Adrenal gland (tissue), 12 donors: Measurements from ENCODE around the gene MARCHF2. TPM values are rescaled to one million over a fixed set of nuclear protein-coding genes. Genes with fewer than 3 reads are reported as not detected.

Experiments
- DNase-seq, 7 donors: peaks; one replicate each; pipeline ENCODE4 v3.0.0-alpha.2; 2019 to 2020
- H3K27ac ChIP-seq, 5 donors: fragments of 200-600 bp; sonication (generic) in 4 of 5; 1 replicate in 3 of 5; 2 replicates in 2 of 5; pipeline versions ENCODE4 v1.5.1 to v1.8.0; 2016 to 2020; ENCODE audit warnings: mild to moderate bottlenecking in 1 of 5
- H3K27me3 ChIP-seq: fragments of 200-600 bp; 2 replicates; pipeline ENCODE4 v1.8.0; 2021
- H3K36me3 ChIP-seq, 2 donors: fragments of 200-600 bp; replicated peaks in 1 of 2; 1 replicate in 1 of 2; 2 replicates in 1 of 2; pipeline versions ENCODE4 v1.5.1 to v1.8.0; 2018 to 2022
- H3K4me1 ChIP-seq, 2 donors: fragments of 200-600 bp; replicated peaks in 1 of 2; 1 replicate in 1 of 2; 2 replicates in 1 of 2; pipeline versions ENCODE4 v1.5.1 to v1.8.0; 2018 to 2021
- H3K4me3 ChIP-seq, 4 donors: fragments of 200-600 bp; sonication (generic) in 3 of 4; one replicate each; pipeline ENCODE4 v1.5.1; 2016 to 2018
- H3K9me3 ChIP-seq, 3 donors: fragments of 200-600 bp; sonication (generic) in 1 of 3; replicated peaks in 1 of 3; 1 replicate in 2 of 3; 2 replicates in 1 of 3; pipeline versions ENCODE4 v1.5.1 to v1.8.0; 2016 to 2021
- CTCF ChIP-seq, 6 experiments: fragments of 450-650 bp in 4 of 6; fragments of 200-600 bp in 2 of 6; sonication (generic) in 1 of 6; IDR thresholded peaks; 1 replicate in 5 of 6; 2 replicates in 1 of 6; pipeline versions ENCODE4 v1.5.1 to v1.8.0; 2016 to 2021; ENCODE audit warnings: antibody characterized with exemption in 6 of 6, mild to moderate bottlenecking in 2 of 6, moderate library complexity in 1 of 6
- POLR2A ChIP-seq, 2 donors: fragments of 450-650 bp; IDR thresholded peaks; one replicate each; pipeline ENCODE4 v1.6.1; 2017; ENCODE audit warnings: antibody characterized with exemption in 2 of 2, mild to moderate bottlenecking in 2 of 2, moderate library complexity in 1 of 2
- WGBS, 4 donors: extraction: QIAGEN DNeasy Blood & Tissue Kit in 2 of 4; methylation state at CpG; one replicate each; pipeline versions ENCODE4 v1.1.5 to v1.1.7; 2013 to 2017; 5-methylcytosine and 5-hydroxymethylcytosine counted together
- intact Hi-C, 2 donors: fragments of 100-400 bp; cut with DNase I; formaldehyde crosslinking; loops; one replicate each; pipeline versions ENCODE4 v1.14.1 to v1.15.0; 2022 to 2023
- polyA plus RNA-seq, 3 donors: library from polyadenylated mRNA; stranded (reverse); fragments of 200-250 nt in 2 of 3; fragments of 350-450 nt in 1 of 3; fragmentation: Illumina TruSeq in 1 of 3; extraction: RNeasy Lipid Tissue Mini Kit (QIAGEN cat#74804) in 1 of 3; gene quantifications; one replicate each; pipeline ENCODE4 v1.2.3, GENCODE V29; 2013 to 2014
- total RNA-seq, 9 donors: library from RNA; depleted of rRNA in 4 of 9; stranded (reverse); fragments of >200 nt in 4 of 9; fragments of 120-200 nt in 1 of 9; fragmentation: NEBNext Ultra II Directional in 1 of 9; extraction: Animal tissue kit (Norgen Biotek cat#: 25700) in 1 of 9; gene quantifications; one replicate each; pipeline versions ENCODE4 v1.1.0 to v1.2.4, GENCODE V29; 2013 to 2023
- donor health status: healthy with polysubstance abuse.
- donor health status: Bipolar disorder and iron deficiency.
- donor health status: DM: yes; HTN: yes; CAD: no.
- donor health status: DM: no; HTN: no; CAD: no.
- donor health status: DM: no; HTN: no; CAD: no.
- donor health status: DM: yes; HTN: yes; CAD: no.

The MARCHF2 gene
- total and polyA plus RNA-seq, 12 donors = 13.1 to 200 (median 45.8) TPM

- no peaks in the 10 kb centered on the region for H3K27me3 ChIP-seq
- DNase-seq = no peak
- no peak overlapping the region for H3K4me3 ChIP-seq
- peaks cover 20 to 49% of the 10 kb centered on the region in 2 donors for H3K4me1 ChIP-seq
- intact Hi-C loops = loop anchor here (2.0 to 5.0 kb wide), 2 partner anchors 40 to 42 kb away; no protein-coding TSS in a partner anchor
- no peaks in the 10 kb centered on the region for H3K9me3 ChIP-seq
- peaks cover 0 to 23% of the 10 kb centered on the region in 2 donors for H3K36me3 ChIP-seq
- H3K27ac ChIP-seq = no peak overlapping the region
- TF ChIP-seq POLR2A (IDR thresholded peaks at IDR 0.05) (no peak), CTCF (IDR thresholded peaks at IDR 0.05) (no peak)
- WGBS, 4 donors = 52 to 63% (median 57%) methylated on average over 7 of the region's 7 CpGs
Measured at GRCh38 chr19:8397271-8397670, 15.8 kb upstream of the MARCHF2 start.

DNA sequence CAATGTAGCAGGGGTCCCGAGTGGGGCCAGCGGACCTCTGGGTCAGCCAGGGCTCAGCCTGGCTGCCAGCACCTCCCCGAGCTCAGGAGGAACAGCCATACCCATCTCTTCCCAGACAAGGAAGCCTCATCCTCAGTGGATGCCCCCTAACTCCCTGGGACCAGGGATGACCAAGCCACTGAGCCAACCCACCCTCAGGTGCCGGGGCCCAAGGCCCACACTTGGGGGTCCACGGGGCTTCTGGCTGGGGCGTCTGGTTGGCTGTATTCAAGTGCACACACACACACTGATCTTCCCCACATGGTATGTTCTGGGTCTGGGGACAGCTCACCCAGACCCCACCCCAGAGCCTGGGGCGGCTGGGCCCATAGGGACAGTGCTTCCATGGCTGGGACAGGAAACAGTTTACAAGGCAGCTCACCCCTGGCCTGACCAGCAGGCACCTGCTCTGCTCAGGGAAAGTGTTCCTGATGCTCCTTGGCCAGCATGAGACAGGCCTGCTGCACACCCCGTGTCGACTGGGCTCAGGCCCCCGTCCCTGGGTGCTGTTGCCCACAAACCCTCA, 15.3 kb upstream of the MARCHF2 start:
- peaks cover 17 to 43% of the 10 kb centered on the region in 2 donors for H3K4me1 ChIP-seq
- H3K27me3 ChIP-seq = no peaks in the 10 kb centered on the region
- intact Hi-C loops = loop anchor here (2.0 to 5.0 kb wide), 2 partner anchors 41 to 43 kb away; no protein-coding TSS in a partner anchor
- H3K9me3 ChIP-seq = no peaks in the 10 kb centered on the region
- H3K27ac ChIP-seq = no peak overlapping the region
- TF ChIP-seq CTCF (IDR thresholded peaks at IDR 0.05) (no peak), POLR2A (IDR thresholded peaks at IDR 0.05) (no peak)
- no peak overlapping the region for H3K4me3 ChIP-seq
- WGBS, 4 donors = 75 to 91% (median 80%) methylated on average over 3 to 10 of the region's 10 CpGs
- H3K36me3 ChIP-seq = peaks cover 0 to 25% of the 10 kb centered on the region in 2 donors
- DNase-seq = no peak

GRCh38 chr19:8398311-8398771, 14.8 kb upstream of the MARCHF2 start:
- Histone ChIP-seq H3K27ac (no peak overlapping the region), H3K36me3 (peaks cover 0 to 30% of the 10 kb centered on the region in 2 donors), H3K9me3 (no peaks in the 10 kb centered on the region), H3K4me3 (no peak overlapping the region), H3K4me1 (peaks cover 14 to 38% of the 10 kb centered on the region in 2 donors), H3K27me3 (no peaks in the 10 kb centered on the region)
- 54 to 80% (median 65%) methylated on average over 2 to 9 of the region's 9 CpGs for WGBS, 4 donors
- intact Hi-C loops = loop anchor here in 1 of 2 donors (5.0 kb wide), 1 partner anchor 41 kb away; no protein-coding TSS in a partner anchor
- no peak for DNase-seq
- TF ChIP-seq CTCF (IDR thresholded peaks at IDR 0.05) (no peak), POLR2A (IDR thresholded peaks at IDR 0.05) (no peak)

DNA sequence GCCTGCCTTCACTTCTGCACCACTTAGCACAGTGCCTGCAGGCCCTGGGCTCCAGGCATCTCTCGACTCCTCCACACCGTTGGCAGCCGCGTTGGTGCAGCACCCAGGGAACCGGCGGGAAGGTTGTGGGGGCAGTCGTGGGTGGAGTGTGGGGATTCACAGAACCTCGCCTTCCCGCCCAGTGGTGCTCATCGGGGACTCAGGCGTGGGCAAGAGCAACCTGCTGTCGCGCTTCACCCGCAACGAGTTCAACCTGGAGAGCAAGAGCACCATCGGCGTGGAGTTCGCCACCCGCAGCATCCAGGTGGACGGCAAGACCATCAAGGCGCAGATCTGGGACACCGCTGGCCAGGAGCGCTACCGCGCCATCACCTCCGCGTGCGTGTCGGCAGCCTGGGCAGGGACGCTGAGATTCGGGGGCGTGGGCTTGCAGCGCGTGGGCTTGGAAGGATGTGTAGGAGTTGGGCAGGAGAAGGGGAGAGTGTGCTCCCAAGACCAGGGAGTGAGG, 13.4 kb upstream of the MARCHF2 start:
- no peaks in the 10 kb centered on the region for H3K9me3 ChIP-seq
- intact Hi-C loops = loop anchor here in 1 of 2 donors (5.0 kb wide), 1 partner anchor 42 kb away; no protein-coding TSS in a partner anchor
- no peak for DNase-seq
- no peak overlapping the region for H3K27ac ChIP-seq
- no peak for TF ChIP-seq CTCF (IDR thresholded peaks at IDR 0.05)
- no peak overlapping the region for H3K4me3 ChIP-seq
- WGBS, 4 donors = 93 to 94% (median 94%) methylated on average over 29 to 34 of the region's 34 CpGs
- H3K4me1 ChIP-seq = peaks cover 3 to 28% of the 10 kb centered on the region in 2 donors
- H3K27me3 ChIP-seq = no peaks in the 10 kb centered on the region
- H3K36me3 ChIP-seq = peaks cover 0 to 43% of the 10 kb centered on the region in 2 donors
